Muscle of back (tissue), 11 donors: ENCODE data around the gene TESK2. TPM values are rescaled to one million over a fixed set of nuclear protein-coding genes. Genes with fewer than 3 reads are reported as not detected.
A peak's percentile ranks its signal among the peaks of the same experiment; 100 is the strongest.
"Not testable (repeated sequence)": the region's sequence is repeated elsewhere in the genome, so short reads cannot be mapped to it uniquely, and the experiment has no call there.

Experiments used
- DNase-seq, 3 donors: peaks; one replicate each; pipeline versions ENCODE4 v3.0.0 to v3.0.0-alpha.2; 2013
- polyA plus RNA-seq, 10 donors: library from polyadenylated mRNA; unstranded; fragments of 120-200 nt; gene quantifications; one replicate each; pipeline ENCODE4 v1.2.1, GENCODE V29; 2013; ENCODE audit not compliant: insufficient read length in 10 of 10

TESK2 gene
- polyA plus RNA-seq, 10 donors = 1.5 to 2.7 (median 1.9) TPM

DNA sequence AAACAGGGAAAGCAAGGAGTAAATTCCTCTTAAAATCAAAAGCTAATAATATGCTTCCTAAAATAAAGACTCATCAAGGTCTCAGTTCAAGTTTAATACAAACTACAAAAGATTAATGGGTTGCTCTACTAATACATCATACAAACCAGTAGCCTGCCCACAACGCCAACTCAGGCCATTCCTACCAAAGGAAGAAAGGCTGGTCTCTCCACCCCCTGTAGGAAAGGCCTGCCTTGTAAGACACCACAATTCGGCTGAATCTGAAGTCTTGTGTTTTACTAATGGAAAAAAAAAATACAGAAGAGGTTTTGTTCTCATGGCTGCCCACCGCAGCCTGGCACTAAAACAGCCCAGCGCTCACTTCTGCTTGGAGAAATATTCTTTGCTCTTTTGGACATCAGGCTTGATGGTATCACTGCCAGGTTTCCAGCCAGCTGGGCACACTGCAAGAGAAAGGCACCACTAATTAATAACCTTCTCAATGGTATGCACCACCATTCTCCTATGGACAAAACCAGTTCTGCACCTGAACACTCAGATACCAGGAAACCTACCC, 20.1 kb upstream of the TESK2 start:
- no peak for DNase-seq

DNA sequence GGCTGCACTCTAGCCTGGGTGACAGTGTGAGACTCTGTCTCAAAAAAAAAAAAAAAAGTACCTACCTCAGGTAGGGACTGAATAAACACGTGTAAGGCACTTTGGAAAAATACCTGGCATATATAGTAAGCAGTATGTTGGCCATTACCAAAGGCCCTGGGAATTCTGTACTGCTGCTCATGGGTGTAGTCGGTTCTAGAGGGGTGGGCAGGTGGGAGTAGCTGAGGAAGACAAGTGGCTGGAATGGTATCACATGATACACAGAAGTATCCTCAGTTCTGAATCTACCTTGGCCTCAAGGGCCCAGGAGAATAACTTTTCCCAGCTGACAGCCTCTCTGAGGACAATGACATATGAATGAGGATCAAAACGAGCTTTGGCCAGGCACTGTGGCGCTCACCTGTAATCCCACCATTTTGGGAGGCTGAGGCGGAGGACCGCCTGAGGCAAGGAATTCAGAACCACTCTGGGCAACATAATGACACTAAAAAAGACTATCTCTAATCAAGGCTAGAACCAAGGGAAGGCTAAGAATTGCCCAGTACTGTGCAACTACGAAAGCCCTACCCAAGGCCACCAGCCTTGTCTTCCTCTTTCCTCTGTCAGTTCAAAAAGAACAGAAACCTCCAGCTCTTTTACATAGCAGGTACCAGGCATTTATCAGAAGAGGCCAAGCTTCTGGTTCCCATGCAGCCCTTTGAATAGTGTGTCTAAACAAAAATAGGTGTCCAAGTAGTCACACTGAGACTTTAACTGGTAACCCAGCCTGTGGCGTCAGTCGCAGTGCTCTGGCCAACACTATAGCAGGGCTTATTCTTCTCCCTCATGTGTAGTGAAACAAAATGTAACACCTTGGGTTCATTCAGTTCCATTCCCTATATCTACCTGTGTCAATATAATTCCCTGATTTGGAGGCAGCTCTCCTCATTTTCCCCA, 19.3 kb upstream of the TESK2 start:
- no peak for DNase-seq

DNA sequence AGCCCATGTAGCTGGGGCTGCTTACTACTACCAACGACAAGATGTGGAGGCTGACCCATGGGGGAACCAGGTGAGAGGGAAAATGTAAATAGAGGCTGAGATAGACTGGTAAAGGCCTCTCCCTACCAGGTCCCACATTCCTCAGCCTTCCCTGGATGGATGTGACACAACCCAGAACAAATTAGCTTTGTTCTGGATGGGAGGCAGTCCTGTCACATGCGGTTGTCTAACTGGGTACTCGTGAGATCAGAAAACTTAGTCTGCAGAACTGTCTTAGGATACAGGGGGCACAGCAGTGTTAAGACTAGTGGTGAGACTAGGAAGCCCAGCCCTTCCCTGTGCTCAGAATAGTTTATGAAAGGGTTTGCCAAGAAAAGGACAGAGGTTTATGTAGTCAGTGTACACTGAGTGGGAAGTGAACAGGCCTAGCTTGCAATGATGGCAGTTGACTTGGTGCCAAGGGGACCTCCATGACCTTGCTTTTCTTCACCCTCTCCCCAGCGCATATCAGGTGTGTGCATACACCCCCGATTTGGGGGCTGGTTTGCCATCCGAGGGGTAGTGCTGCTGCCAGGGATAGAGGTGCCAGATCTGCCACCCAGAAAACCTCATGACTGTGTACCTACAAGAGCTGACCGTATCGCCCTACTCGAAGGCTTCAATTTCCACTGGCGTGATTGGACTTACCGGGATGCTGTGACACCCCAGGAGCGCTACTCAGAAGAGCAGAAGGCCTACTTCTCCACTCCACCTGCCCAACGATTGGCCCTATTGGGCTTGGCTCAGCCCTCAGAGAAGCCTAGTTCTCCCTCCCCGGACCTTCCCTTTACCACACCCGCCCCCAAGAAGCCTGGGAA, 17.6 kb upstream of the TESK2 start:
- DNase-seq = no peak

DNA sequence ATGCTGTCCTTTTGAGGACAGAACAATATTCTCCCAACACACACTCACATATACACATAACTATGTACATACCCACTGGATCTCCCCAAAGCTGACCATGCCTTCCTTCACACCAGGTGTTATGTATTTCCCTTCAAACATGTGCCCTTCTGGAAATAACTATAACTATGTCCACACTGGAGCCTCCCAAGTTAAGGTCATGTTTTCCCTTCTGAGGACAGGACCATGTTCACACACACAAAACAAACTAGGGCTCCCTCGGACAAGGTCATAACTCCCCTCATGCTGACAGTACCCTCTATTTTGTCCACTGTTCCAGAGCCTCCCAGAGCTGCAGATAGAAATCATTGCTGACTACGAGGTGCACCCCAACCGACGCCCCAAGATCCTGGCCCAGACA, 16.9 kb upstream of the TESK2 start:
- no peak for DNase-seq

GRCh38 chr1:45507195-45507594, 16.2 kb upstream of the TESK2 start:
- DNase-seq = no peak

GRCh38 chr1:45503462-45504360, 12.7 kb upstream of the TESK2 start:
- no peak for DNase-seq

DNA sequence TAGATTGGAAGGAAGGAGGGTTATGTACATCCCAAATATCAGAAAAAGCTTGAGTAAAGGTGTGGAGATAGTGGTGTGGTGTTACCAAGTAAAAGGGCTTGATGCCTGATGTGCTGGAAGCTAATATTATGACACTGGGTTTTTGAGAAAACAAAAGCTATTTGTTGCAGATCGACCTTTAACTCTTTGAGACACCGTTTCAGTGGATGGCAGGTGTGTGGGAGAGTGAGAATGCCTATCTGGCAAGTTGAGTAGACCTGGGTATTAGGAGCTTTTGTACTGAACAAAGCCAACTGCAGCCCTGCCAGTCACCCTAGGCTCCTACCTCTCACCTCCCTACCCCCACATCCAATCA, 10.5 kb upstream of the TESK2 start:
- no peak for DNase-seq

DNA sequence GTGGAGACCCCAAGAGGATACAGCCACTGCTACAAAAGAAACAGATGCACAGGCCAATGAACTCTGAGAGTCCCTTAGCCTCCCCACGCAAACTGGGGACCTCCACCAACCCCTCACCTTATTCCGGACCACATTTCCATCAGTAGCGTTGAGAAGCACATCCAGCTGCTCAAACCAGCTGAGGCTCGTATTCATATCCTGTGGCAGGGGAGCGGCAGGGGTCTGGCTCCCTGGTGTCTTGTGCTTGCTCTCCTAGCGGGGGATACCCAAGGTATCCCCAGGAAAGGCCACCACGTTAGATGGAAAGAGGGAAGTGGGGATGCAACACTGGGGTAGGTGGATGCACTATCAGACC, 8.4 kb upstream of the TESK2 start:
- DNase-seq = peak in 1 of 3 donors; percentile 6

GRCh38 chr1:45498279-45498678, 7.3 kb upstream of the TESK2 start:
- no peak for DNase-seq

DNA sequence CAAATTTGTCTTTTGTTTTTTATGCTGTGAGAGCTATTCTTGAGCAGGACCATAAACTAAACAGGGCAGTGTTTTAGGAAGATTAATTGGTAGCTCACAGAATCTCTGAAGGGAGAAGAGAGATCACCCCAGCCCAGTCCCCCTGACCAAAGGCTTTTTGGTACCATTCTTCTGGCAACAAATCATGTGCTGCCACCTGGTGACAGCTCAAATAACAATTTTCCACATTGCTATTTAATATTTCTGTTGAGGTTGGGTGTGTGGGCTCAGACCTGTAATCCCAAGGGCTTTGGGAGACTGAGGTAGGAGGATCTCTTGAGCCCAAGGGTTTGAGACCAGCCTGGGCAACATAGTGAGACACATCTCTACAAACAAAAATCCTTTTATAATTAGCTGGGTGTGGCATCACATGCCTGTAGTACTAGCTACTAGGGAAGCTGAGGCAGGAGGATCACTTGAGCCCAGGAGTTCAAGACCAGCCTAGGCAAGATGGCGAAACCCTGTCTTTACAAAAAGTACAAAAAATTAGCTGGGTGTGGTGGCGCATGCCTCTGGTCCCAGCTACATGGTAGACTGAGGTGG, 2.2 kb upstream of the TESK2 start:
- DNase-seq = peak in 2 of 3 donors; percentile 53 to 68

DNA sequence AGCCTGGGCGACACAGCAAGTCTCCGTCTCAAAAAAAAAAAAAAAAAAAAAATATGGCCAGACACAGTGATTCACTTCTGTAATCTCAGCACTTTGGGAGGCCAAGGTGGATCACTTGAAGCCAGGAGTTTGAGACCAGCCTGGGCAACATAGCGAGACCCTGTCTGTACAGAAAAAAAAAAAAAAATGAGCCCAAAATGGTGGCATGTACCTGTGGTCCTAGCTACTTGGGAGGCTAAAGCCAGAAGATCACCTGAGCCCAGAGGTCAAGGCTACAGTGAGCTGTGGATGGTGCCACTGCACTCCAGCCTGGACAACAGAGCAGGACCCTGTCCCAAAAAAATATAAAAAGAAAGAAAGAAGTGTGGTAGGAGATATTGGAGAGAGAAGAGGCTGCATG, 1.7 kb upstream of the TESK2 start:
- DNase-seq = no peak

DNA sequence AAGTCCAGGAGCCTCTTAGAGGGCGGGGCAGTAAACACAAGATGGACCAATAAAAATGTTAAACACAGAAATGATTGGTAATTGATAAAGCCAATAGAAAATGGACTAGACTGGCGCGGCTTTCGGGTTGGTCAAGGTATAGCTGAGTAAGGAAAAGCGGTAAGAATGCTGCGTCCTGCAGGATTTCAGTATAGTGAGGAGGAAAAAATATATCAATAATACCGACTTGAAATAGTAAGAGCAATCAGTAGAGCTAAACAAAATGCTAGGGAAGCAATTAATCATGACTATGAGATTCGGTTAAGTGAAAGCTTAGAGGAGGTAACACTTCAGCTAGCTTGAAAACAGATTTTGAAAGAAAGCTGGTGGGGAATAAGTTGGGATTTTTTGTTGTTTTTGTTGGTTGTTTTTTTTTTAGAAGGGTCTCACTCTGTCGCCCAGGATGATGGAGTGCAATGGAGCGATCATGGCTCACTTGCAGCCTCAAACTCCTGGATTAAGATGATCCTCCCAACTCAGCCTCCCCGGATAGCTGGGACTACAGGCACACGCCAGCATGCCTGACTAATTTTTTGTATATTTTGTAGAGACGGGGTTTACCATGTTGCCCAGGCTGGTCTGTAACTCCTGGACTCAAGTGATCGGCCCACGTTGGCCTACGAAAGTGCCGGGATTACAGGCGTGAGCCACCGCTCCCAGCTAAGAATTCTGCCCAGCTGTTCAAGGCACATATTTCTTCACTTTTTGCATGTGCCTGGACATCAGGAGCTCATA, 711 bp upstream of the TESK2 start:
- no peak for DNase-seq

GRCh38 chr1:45490121-45490625, 790 bp downstream of the TESK2 start:
- peak in 2 of 3 donors; percentile 34 to 73 for DNase-seq

GRCh38 chr1:45489379-45489778, 1.6 kb downstream of the TESK2 start:
- DNase-seq = not testable (repeated sequence)

DNA sequence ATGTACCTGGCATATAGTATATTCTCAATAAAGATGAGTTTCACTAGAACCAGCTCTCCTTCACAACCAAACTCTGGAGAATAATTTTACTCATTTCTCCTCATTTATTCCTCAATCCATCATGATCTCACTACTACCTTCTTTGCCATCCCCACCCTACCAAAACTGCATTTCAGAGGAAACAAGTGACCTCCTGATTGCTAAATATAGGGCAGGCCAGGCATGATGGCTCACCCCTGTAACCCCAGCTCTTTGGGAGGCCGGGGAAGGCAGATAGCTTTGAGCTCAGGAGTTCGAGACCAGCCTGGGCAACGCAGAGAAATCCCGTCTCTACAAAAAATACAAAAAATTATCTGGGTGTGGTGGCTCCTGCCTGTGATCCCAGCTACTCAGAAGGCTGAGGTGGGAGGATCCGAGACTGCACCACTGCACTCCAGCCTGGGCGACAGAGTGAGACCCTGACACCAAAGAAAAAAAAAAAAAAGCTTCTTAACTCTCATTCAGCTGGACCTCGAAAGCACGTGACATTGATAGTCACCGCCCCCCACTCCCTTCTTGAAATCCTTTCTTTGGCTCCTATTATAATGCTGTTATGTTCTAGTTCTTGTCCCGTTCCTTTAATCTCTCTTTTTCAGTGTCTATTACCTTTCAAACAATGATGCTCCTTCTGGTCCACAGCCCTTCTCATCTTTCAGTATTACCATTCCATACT, 2.1 kb downstream of the TESK2 start:
- DNase-seq = no peak

DNA sequence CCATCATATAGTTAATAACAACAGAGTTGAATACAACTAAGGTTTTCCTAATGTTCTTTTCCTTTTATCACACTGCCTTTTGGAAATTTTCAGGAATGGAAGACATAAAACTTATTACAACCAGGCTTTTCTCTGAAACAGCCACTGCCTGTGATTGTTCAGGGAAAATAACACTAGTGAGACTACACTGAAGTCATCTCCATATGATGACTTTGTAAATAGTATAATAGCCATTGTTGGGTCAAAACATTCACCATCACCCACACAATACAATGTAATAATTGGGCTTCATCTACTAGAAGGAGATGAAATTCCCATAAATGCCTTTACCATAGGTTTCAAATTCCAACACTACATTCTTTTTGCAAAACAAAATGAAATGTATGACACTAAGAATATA, 5.0 kb downstream of the TESK2 start:
- DNase-seq = no peak

GRCh38 chr1:45479039-45479748, 11.8 kb downstream of the TESK2 start:
- DNase-seq = no peak

GRCh38 chr1:45478121-45478814, 12.7 kb downstream of the TESK2 start:
- no peak for DNase-seq
